Stimulated activated CD4-positive, alpha-beta T cell treated with anti-CD3 and anti-CD28 coated beads, Interleukin-4, amount 100 ng/mL, for 4 hours (primary cell): ENCODE data around the gene UNC93A.
"Not testable (repeated sequence)": the region's sequence is repeated elsewhere in the genome, so short reads cannot be mapped to it uniquely, and the experiment has no call there.

Experiments used
- DNase-seq, 2 experiments: peaks; one replicate each; pipeline ENCODE4 v3.0.0-alpha.2; 2020

Gene UNC93A

DNA sequence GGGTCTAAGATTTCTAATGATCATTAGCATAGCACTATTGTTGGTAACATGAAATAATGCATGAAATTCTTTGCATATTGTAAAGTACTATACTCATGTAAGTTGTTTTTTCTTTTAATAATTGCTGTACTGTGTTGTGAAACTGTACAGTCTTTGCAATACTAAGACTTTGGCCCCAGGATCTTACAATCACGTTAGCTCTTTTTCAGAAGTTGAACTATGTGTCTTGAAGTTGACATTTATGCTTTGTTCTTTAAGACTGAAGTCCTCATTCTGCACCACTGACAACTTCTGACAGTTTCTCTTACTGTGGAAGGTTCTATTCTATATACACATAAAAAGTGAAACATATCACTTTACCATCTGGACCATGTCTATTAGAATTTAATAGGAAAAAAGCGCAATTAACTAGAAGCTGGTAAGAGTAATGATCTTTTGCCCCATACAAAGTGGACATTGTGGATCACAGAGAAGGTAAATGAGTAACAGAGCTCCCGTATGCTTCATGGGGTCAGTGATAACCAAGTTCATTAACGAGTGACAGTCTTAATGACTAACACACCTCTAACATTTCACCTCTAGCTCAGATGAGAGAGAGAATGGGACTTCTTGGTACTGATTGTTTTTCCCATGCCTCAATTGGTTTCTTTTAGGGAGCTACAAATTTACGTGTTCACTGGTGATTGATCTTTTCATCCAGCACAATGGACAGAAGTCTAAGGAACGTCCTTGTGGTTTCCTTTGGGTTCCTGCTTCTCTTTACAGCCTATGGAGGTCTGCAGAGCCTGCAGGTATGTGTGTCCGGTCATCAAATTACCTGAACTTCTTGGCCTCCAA is at the start of gene UNC93A:
UNC93A (plus strand) TSS at position 530 of the 837 bp plus-strand sequence; CDS start at position 705, 175 bp downstream.
- no peak for DNase-seq

DNA sequence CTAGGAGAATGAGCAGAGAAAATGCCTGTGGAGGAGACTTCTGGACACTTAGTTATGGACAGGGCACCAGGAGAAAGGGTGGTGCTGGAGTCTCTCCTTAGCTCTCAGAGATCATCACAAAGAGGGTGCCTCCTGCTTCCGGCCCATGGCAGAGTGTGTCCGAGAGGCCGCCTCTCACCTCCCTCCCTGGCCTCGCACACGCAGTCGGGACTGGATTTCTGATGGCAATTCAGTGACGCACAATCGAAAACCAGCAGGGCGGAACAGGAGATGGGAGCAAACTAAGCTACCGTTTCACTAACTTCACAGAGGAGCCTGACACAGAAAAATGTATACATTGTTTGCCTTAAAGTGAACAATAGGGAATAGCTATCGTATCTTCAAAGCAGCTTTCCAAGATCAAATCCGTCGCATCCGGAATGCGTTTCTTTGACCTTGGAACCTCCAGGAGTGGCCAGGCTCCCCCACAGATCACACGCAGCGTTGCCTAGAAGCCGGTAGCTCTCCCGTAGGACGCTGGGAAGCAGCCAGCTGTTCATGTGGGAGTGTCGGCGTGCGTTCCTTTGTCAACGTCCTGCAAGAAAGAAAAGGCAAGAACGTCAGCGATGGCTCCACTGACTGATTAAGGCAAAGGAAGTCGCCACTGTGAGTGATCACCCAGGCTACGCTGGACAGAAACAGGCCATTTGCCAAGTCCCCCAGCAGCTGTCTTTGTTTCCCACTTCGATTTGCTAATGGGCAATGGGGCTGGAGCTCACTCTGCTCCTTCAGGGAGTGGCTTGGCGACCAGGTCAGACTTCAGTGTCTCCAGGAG is 49.6 kb upstream of the UNC93A start:
- not testable (repeated sequence) for DNase-seq

DNA sequence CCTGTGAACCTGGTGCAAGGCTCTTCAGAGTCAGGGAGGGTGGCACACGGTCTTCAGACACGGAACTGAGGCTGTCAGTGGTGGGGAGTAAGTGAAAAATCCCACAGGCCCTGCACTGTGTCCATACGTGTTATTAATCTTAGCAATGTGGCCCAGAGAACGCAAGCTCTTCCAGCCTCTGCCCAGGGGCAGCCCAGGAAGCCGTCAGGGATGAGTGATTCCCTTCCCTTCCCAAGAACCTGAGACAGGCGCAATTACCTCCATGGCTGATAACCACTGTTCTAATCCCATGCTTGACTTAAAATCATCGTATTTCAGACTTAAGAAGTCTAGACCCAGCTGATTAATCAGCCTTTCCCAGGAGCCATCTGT is 49.0 kb upstream of the UNC93A start:
- not testable (repeated sequence) for DNase-seq

DNA sequence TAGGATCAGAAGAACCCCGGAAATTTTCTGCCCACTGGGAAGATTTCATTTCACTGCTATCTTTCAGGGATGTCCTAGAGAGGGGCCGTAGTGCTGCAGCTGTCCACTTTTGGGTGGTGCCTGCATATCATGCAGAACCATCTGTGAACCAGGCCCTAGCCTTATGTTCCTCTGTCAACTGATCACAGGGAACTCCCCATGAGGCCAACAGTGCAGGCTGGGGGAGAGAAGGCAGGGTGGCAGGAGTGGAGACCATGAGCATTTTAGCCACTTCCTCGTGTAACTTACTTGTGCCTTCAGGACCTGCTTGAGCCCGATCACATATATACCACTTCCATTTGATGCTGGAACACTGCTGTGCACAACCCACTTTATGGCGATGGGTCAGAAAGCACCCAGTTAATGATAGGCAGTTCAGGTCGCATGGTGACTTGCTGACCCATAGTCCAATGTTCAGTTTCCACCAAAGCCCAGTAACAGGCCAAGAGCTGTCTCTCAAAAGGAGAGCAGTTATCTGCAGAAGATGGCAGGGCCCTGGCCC is 48.5 kb upstream of the UNC93A start:
- not testable (repeated sequence) for DNase-seq

DNA sequence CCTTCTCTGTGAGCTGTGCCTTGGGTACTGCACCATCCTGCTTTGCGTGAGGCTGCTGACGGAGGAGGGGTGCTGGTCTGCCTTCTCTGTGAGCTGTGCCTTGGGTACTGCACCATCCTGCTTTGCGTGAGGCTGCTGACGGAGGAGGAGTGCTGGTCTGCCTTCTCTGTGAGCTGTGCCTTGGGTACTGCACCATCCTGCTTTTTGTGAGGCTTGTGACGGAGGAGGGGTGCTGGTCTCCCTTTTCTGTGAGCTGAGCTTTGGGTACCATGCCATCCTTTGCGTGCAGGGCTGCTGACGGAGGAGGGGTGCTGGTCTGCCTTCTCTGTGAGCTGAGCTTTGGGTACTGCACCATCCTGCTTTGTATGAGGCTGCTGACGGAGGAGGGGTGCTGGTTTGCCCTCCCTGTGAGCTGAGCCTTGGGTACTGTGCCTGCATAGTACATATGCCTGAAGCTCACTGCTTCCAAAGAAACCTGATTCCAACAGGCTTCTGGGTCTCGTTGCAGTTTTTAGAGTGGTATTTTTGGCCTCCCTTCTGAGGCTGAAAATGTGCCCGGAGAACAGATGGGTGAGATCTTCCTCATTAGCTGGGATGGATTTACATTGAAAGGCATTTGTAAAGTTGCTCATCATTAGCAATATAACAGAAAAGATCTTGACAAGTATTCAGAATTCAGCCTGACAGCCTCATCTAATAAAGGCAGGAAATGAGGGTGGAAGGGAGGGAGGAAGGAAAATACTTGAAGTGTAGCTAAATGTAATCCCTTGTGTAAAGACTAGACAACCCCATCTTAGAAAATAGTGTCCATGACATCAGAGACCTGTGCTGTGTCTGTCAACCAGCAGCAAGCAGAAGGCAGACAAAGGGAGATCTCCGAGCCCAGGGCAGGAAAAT is 46.8 kb upstream of the UNC93A start:
- no peak for DNase-seq

DNA sequence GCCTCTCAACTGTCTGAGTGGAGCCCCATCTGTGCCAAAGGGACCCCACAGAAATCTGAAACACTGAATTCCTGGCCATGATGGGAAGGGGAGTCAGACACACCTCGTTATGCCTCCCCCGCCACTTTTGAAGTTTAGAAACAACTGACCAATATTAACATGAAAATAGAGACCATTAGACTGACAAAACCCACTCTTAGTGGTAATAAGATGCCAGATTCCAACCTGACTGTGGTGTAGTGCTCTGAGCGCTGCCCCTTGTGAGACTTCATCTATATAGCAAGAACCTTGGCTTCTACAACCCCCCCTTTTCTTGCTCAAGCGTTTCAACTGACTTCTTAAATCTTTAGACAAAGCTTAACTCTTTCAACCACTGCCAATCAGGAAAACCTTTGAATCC is 46.1 kb upstream of the UNC93A start:
- no peak for DNase-seq

DNA sequence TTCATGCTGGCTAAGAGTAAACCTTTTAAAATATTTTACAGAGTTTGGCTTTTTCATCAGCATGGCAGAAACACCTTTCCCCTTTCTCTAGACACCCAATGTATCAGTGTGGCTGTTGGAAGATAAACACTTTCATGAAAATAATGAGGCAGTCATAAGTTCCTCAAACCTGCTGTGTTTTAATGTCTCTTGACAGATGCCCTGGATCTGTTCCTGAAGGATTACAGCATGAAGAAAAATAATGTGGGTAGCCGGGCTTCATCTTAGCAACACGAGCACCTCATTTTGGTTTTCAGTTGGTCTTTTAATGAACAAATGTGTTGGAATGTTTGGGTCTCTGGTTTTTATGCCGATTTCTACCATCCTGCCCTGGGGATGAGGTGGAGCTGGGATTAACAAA is 45.5 kb upstream of the UNC93A start:
- DNase-seq, result no peak

DNA sequence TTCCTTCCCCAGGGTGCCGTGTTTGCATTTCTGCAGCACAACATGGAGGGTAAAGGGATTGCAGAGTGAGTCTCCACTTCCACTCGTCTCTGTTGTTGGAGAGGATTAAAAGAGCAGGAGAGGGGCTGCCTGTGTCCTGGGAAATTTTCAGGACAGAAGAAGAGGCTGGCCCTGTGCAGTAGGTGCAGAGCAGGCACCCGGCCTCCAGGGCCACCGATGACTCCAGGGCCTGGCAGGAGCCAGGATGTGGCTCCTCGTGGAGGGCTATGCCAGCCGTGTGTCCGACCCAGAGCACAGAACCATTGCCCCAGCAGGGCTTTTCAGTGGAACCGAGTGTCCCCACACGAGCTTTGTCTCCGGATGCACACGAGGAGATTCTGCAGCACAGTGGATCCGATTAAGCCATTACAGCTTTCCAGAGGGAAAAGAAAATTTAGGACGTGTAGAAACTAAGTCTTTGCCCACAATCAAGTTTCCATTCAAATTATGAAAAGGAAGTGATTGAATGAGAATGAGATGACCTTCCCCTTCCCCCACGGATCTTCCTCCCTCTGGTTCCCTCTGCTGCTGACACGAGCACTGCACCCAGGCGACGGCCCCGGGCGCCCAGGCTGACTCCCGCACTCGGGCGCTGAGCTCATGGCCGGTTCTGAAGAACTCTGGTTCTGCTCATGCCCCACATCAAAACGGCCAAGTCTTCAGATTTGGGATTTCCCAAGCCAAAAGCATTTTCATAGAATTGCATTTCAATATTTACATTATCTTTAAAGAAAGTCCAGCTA is 43.1 kb upstream of the UNC93A start:
- no peak for DNase-seq

DNA sequence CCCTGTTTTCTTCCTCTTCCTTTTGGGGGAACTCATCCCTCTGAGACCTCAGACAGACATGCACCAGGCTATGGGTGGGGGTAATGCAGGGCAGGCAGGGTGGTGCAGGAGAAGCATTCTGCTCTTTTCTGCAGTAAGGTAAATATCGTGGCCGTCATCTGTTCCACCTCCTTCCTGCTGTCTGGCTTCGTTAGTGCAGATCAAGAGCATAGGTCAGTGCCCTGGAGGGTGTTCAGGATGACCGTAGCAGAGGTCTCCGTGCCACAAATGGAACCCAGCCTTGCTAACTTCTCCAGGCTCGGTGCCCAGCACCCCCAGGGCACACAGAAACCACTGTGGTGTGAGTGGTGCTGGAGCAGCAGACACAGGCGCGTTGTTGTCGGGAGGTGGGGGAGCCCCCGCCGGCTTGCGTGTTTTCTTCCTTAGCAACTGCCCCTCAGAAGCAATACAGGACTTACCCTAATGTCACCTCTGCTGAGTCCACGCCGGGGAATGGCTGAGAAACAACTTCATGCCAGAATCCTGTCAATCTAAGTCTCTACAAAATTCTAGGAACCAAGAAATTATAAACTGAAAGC is 42.1 kb upstream of the UNC93A start:
- DNase-seq, result not testable (repeated sequence)

DNA sequence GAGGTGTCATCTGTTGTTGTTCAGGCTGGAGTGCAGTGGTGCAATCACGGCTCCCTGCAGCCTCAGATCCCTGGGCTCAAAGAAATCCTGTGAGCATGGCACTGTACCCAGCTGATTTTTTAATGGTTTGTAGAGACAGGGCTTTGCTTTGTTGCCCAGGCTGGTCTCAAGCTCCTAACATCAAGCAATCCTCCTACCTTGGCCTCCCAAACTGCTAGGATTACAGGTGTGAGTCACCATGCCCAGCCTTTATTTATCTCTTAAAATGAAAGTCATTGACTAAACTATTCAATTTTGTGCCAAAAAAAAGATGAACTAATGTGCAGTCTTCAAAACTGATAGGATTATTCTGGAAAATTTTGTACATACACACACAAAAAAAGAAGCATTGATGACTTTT is 38.8 kb upstream of the UNC93A start:
- no peak for DNase-seq

DNA sequence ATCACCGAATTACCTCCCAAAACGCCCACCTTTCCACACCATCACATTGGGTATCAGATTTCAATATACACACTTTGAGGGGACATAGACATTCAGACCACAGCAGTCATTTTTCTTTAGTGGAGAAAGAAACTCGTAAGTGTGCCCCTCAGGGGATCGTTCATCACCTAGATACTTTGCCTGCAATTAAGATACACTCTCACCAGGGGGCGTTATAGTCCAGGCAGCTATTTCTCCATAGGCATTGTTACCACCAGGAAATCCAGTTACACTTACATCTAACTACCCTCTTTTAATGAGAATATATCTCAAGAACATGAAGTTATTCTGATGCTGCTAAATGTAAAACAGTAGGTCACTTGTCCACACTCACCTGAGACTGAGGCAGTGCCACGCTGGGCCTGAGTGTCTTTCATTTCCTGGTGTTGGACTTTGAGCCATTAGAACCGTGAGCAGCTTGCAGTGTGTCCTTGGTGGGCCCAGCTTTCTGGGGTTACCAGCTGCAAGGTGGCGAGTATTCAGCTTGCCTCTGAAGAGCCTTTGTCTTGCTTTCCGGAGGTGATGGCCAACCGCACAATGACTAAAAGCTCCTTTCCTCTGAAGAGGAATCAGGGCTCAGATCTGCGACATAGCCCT is 35.1 kb upstream of the UNC93A start:
- no peak for DNase-seq

DNA sequence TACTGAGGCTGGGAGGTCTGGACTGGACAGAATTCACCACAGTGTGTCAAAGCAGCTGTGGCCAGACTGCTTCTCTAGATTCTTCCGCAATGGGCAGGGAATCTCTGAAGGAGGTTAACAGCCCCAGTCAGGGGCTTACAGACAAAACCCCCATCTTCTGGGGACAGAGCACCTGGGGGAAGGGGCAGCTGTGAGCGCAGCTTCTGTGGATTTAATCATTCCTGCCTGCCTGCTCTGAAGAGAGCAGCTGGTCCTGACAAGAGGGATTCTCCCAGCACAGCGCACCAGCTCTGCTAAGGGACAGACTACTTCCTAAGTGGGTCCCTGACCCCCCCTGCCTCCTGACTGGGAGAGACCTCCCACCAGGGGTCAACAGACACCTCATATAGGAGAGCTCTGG is 32.5 kb upstream of the UNC93A start:
- DNase-seq, result no peak

DNA sequence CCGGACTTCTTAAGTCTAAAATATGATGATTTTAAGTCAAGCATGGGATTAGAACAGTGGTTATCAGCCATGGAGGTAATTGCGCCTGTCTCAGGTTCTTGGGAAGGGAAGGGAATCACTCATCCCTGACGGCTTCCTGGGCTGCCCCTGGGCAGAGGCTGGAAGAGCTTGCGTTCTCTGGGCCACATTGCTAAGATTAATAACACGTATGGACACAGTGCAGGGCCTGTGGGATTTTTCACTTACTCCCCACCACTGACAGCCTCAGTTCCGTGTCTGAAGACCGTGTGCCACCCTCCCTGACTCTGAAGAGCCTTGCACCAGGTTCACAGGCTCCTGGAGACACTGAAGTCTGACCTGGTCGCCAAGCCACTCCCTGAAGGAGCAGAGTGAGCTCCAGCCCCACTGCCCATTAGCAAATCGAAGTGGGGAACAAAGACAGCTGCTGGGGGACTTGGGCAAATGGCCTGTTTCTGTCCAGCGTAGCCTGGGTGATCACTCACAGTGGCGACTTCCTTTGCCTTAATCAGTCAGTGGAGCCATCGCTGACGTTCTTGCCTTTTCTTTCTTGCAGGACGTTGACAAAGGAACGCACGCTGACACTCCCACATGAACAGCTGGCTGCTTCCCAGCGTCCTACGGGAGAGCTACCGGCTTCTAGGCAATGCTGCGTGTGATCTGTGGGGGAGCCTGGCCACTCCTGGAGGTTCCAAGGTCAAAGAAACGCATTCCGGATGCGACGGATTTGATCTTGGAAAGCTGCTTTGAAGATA is 24.9 kb upstream of the UNC93A start:
- not testable (repeated sequence) for DNase-seq

DNA sequence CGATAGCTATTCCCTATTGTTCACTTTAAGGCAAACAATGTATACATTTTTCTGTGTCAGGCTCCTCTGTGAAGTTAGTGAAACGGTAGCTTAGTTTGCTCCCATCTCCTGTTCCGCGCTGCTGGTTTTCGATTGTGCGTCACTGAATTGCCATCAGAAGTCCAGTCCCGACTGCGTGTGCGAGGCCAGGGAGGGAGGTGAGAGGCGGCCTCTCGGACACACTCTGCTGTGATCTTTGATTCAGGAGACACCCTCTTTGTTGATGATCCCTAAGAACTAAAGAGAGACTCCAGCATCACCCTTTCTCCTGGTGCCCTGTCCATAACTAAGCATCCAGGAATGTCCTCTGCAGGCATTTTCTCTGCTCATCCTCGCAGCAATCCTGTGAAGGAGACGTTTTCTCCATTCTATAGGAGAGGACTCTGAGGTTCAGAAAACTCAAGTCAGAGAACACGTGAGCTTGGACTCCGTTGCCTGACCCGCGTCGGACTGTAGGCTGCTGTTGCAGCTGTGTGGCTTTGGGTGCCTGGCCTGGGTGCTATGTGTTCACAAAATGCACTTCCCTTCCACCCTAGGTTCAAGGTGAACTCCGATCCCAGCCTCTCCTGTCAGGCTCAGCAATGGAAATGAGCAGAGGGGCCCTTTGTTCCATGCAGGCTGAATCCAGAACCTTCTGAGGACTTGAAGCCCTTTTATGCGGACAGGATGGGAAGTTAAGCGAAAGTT is 24.1 kb upstream of the UNC93A start:
- no peak for DNase-seq

DNA sequence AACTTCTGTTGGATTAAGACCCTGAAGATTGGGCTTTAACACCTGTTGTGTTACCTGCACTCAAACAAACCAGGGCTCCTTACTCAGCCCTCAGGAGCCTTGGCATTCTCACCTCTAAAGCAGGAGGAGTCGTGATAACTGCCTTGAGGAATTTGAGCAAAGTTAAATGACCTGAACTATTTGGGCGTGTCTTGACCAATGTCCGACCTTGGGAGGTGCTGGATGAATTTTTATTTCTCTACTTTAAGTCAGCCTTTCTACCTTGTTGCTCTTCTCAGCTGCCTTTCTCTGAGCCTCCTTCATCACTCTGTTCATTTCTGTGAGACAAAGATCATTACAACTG is 23.6 kb upstream of the UNC93A start:
- not testable (repeated sequence) for DNase-seq

DNA sequence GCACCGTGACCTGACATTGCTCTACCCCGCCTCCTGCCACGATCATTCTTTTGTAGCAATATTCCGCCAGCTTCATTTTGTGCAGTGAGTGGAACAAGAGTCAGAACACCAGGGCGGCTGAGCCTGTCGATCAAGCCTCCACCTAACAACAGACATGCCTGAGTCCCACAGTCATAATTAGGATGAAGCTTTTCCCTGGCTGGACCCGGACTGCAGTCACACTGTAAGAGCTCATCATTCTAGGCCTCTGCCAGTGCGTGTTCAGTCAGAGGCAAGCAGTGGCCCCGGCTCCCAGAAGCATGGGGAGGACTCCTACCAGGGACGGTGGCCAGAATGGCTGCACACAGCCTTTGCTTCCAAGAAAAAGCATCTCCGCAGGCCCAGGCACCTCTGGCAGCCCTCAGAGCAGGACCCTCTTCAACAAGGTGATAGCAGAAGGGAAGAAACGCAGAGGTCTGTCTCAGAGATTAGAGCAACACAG is 23.2 kb upstream of the UNC93A start:
- no peak for DNase-seq

DNA sequence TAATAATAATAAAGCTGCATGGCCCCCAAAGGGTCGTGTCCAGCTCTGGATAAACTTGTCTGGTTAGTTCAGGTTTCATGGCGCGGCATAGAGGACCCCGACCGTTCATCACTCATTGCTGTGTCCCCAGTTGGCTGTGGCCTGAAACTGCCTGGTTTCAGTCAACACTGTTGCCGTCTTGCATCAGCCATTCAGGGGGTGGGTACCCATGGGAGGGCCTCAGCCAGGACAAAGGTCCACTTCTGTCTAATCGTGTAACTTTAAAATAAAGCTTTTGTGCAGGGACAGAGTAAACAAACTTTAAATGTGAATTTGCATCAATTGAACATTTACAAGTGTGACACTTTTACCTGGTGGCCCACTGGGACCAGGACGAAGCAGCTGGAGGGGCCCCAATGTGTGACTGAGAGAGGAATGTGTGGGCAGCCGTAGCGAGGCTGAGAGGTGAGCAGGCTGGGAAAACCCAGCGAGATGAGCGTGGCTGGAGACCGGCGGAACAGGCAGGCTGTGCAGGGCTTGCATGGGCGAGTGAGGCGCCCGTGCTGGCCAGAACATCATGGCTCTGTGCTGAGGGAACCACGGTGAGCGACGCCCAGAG is 22.3 kb upstream of the UNC93A start:
- no peak for DNase-seq

DNA sequence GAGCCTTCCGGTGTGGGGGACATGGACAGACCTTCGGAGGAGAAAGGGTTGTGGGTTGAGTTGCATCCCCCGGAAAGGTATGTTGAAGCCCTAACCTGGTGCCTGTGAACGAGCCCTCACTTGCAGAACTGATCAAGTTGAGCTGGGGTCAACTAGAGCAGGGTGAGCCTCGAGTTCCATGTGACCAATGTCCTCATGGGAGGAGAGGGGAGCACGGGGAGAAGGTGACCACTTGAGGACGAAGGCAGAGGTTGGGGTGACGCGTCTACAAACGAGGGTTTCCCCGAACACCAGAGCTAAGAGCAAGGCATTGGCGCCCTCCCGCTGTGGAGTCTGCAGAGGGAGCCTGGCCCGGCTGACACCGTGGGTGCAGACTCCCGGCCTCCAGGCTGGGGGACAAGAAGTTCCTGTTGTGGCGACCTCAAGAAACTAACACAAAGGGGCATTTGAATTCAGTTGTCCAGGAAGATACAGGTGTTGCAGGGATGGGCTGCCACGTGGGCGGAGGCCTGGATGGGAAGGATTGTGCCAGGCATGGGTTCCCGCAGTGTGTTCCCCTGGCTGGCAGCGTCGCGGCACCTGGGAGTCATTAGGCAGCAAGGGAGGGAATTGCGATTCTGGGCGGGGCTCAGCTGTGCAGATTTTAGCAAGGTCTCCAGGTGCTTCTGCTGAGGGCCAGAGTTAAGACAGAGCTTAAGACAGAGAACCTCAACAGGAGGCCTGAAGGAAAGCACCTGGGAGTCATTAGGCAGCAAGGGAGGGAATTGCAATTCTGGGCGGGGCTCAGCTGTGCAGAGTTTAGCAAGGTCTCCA is 20.4 kb upstream of the UNC93A start:
- DNase-seq, result no peak
